ENCODE data around the gene CFAP119.
"Not testable (repeated sequence)": the region's sequence is repeated elsewhere in the genome, so short reads cannot be mapped to it uniquely, and the experiment has no call there.

Gene CFAP119

GRCh38 chr16:30761928-30762902, at the start of gene CFAP119, which contains the start of gene RNF40:
CFAP119 (minus strand) TSS chr16:30762062; CDS start chr16:30761748, 314 bp downstream.
RNF40 (plus strand) TSS chr16:30762322; CDS start chr16:30762546, 224 bp downstream.
- peak; percentile 97 for DNase-seq

GRCh38 chr16:30809675-30810074, 47.8 kb upstream of the CFAP119 start:
- not testable (repeated sequence) for DNase-seq

GRCh38 chr16:30808890-30809426, 47.1 kb upstream of the CFAP119 start:
- not testable (repeated sequence) for DNase-seq

GRCh38 chr16:30808146-30808545, 46.3 kb upstream of the CFAP119 start:
- no peak for DNase-seq

GRCh38 chr16:30805370-30806169, 43.7 kb upstream of the CFAP119 start:
- DNase-seq = peak; percentile 67 to 94

- DNase-seq = peak in 1 of 2 experiments; percentile 56
These were observed 43.2 kb upstream of the CFAP119 start for GRCh38 chr16:30805056-30805369.

- DNase-seq = no peak
These were observed 41.1 kb upstream of the CFAP119 start for GRCh38 chr16:30802936-30803335.

- DNase-seq = no peak
These were observed 35.9 kb upstream of the CFAP119 start for GRCh38 chr16:30797670-30798309.

GRCh38 chr16:30794634-30795033, 32.8 kb upstream of the CFAP119 start:
- DNase-seq = no peak

GRCh38 chr16:30793508-30794069, 31.7 kb upstream of the CFAP119 start:
- DNase-seq = no peak

GRCh38 chr16:30787613-30788378, 25.9 kb upstream of the CFAP119 start:
- no peak for DNase-seq

- peak; percentile 57 to 87 for DNase-seq
These were observed 25.2 kb upstream of the CFAP119 start, which contains the start of gene ZNF629 for GRCh38 chr16:30786936-30787612. ZNF629 (minus strand) TSS chr16:30787205; CDS start chr16:30784482, 2,723 bp downstream.

- DNase-seq = peak in 1 of 2 experiments; percentile 65
These were observed 24.5 kb upstream of the CFAP119 start for GRCh38 chr16:30786115-30786935.

GRCh38 chr16:30785126-30786106, 23.6 kb upstream of the CFAP119 start:
- DNase-seq = no peak

GRCh38 chr16:30784215-30784614, 22.4 kb upstream of the CFAP119 start:
- DNase-seq = no peak

GRCh38 chr16:30783280-30784109, 21.6 kb upstream of the CFAP119 start:
- DNase-seq = no peak

GRCh38 chr16:30782486-30783279, 20.8 kb upstream of the CFAP119 start:
- DNase-seq = no peak
